Endothelial cell of umbilical vein (primary cell): ENCODE data around the gene MRPL33. TPM values are rescaled to one million over a fixed set of nuclear protein-coding genes. Genes with fewer than 3 reads are reported as not detected.

ENCODE experiments used
- BruUV-seq: library from RNA; stranded (reverse); fragments of 400-500 nt; replicated peaks from 2 replicates; lab custom pipeline; 2021; lab: Mats Ljungman, UMichigan
- CTCF ChIA-PET: fragments of 300-600, 350-600 bp; sonication (Branson Sonifier 250); formaldehyde crosslinking; loops from one replicate; lab custom pipeline; 2021; ENCODE audit warnings: antibody characterized with exemption, inconsistent platforms; lab: Charles Lee
- POLR2A ChIA-PET: fragments of 300-600, 350-600 bp; sonication (Branson Sonifier 250); formaldehyde crosslinking; loops from one replicate; lab custom pipeline; 2021; ENCODE audit warnings: antibody characterized with exemption, inconsistent platforms; lab: Charles Lee
- DNase-seq: peaks from one replicate; pipeline ENCODE4 v3.0.0-alpha.2; 2011; ENCODE audit warnings: low read depth, low spot score
- FAIRE-seq: peaks from 2 replicates; lab custom pipeline; 2011; peaks lifted over from hg19 to GRCh38; lab: Jason Lieb, UNC
- H2AFZ ChIP-seq: 2 replicates; pipeline ENCODE4 v1.6.0; 2012; ENCODE audit warnings: low read depth, low read length, control low read depth, inconsistent platforms
- H3K27ac ChIP-seq: 2 replicates; pipeline ENCODE4 v1.5.1; 2011; ENCODE audit warnings: low read depth, mild to moderate bottlenecking, control low read depth, low read length, moderate library complexity; ENCODE audit not compliant: insufficient read depth
- H3K27me3 ChIP-seq, 2 experiments: 2 replicates each; pipeline versions ENCODE4 v1.6.0 to v1.6.1; 2011; ENCODE audit warnings: low read length in 2 of 2, mixed read lengths in 1 of 2; ENCODE audit not compliant: control insufficient read depth in 2 of 2, insufficient read depth in 2 of 2
- H3K36me3 ChIP-seq, 2 experiments: 2 replicates in 1 of 2; 3 replicates in 1 of 2; pipeline ENCODE4 v1.5.1; 2011; ENCODE audit warnings: low read length in 2 of 2, mild to moderate bottlenecking in 1 of 2, moderate library complexity in 1 of 2; ENCODE audit not compliant: control insufficient read depth in 2 of 2, insufficient read depth in 2 of 2; ENCODE audit errors: extremely low read depth in 1 of 2
- H3K4me1 ChIP-seq: 3 replicates; pipeline ENCODE4 v1.5.1; 2011; ENCODE audit warnings: mild to moderate bottlenecking, low read length; ENCODE audit not compliant: control insufficient read depth, insufficient read depth; ENCODE audit errors: extremely low read depth
- H3K4me2 ChIP-seq: 2 replicates; pipeline ENCODE4 v1.6.1; 2011; ENCODE audit warnings: low read length, control low read depth, mixed read lengths; ENCODE audit not compliant: insufficient read depth
- H3K4me3 ChIP-seq, 3 experiments: fragments of 200-600 bp in 1 of 3; sonication (generic), shearing (Covaris generic) in 1 of 3; replicated peaks in 1 of 3; 2 replicates each; pipeline ENCODE4 v1.5.1; 2011 to 2016; ENCODE audit warnings: control low read depth in 3 of 3, low read length in 3 of 3, mild to moderate bottlenecking in 2 of 3, inconsistent platforms in 1 of 3, low read depth in 1 of 3, moderate library complexity in 1 of 3; ENCODE audit not compliant: insufficient read depth in 1 of 3
- H3K79me2 ChIP-seq: 2 replicates; pipeline ENCODE4 v1.6.0; 2012; ENCODE audit warnings: low read length, inconsistent platforms; ENCODE audit not compliant: control insufficient read depth, insufficient read depth
- H3K9ac ChIP-seq: replicated peaks from 2 replicates; pipeline ENCODE3; 2011; ENCODE audit warnings: low read length, control low read depth; ENCODE audit not compliant: insufficient read depth; ENCODE audit errors: extremely low read depth
- H3K9me1 ChIP-seq: replicated peaks from 3 replicates; pipeline ENCODE4 v1.6.0; 2011; ENCODE audit warnings: mild to moderate bottlenecking, low read length; ENCODE audit not compliant: control insufficient read depth, insufficient read depth; ENCODE audit errors: extremely low read depth
- H3K9me3 ChIP-seq: replicated peaks from 2 replicates; pipeline ENCODE4 v1.5.1; 2012; ENCODE audit warnings: low read length, inconsistent platforms; ENCODE audit not compliant: control insufficient read depth, insufficient read depth
- H4K20me1 ChIP-seq: replicated peaks from 2 replicates; pipeline ENCODE3; 2011; ENCODE audit warnings: mild to moderate bottlenecking, low read length; ENCODE audit not compliant: control insufficient read depth, insufficient read depth; ENCODE audit errors: extremely low read depth
- EZH2 ChIP-seq: IDR thresholded peaks from 2 replicates; pipeline ENCODE4 v1.6.1; 2012; ENCODE audit warnings: borderline replicate concordance, low read depth, mild to moderate bottlenecking, moderate library complexity, low read length, inconsistent platforms; ENCODE audit not compliant: severe bottlenecking
- FOS ChIP-seq: IDR thresholded peaks from 2 replicates; pipeline ENCODE4 v1.6.1; 2011; ENCODE audit warnings: mild to moderate bottlenecking, low read length, moderate library complexity, borderline replicate concordance; ENCODE audit not compliant: insufficient read depth
- GATA2 ChIP-seq: IDR thresholded peaks from 2 replicates; pipeline ENCODE4 v1.7.0; 2011; ENCODE audit warnings: low read depth, mild to moderate bottlenecking, moderate library complexity, mixed read lengths, low read length; ENCODE audit not compliant: insufficient read length, insufficient read depth
- JUN ChIP-seq: IDR thresholded peaks from 2 replicates; pipeline ENCODE4 v1.6.1; 2011; ENCODE audit warnings: borderline replicate concordance, low read depth; ENCODE audit not compliant: insufficient read length, insufficient read depth
- MYC ChIP-seq: IDR thresholded peaks from one replicate; pipeline ENCODE4 v1.6.1; 2011; ENCODE audit warnings: mild to moderate bottlenecking, low read depth, low read length
- POLR2A ChIP-seq: IDR thresholded peaks from 2 replicates; pipeline ENCODE4 v1.6.1; 2012; ENCODE audit warnings: low read depth, mild to moderate bottlenecking, control low read depth, low read length
- POLR2AphosphoS5 ChIP-seq: IDR thresholded peaks from 2 replicates; pipeline ENCODE4 v1.6.1; 2012; ENCODE audit warnings: low read depth, mild to moderate bottlenecking, control low read depth, low read length, moderate library complexity; ENCODE audit not compliant: insufficient read depth
- dilution Hi-C: fragments of 300-500 bp; cut with MboI; formaldehyde crosslinking; loops from one replicate; pipeline ENCODE4 v1.15.0; 2019; ENCODE audit warnings: low sequenced_read_pairs; ENCODE audit not compliant: extremely low pct_ligation_motif_present
- intact Hi-C: fragments of 100-400 bp; cut with micrococcal nuclease; formaldehyde crosslinking; loops from one replicate; pipeline ENCODE4 v1.10.0; 2022
- polyA plus RNA-seq, 4 experiments: library from polyadenylated mRNA; depleted of rRNA in 3 of 4; stranded (reverse) in 3 of 4; unstranded in 1 of 4; fragments of >200 nt; gene quantifications; 2 replicates each; pipeline versions ENCODE4 v1.2.1 to v1.2.3, GENCODE V29; 2011 to 2012; ENCODE audit warnings: missing spikeins in 1 of 4
- total RNA-seq: library from RNA; stranded (reverse); gene quantifications from 2 replicates; pipeline ENCODE4 v1.2.3, GENCODE V29; 2021
- TF ChIP-seq, protein P1 (sequence below): IDR thresholded peaks from 2 replicates; pipeline ENCODE4 v1.6.1; 2011; ENCODE audit not compliant: insufficient read depth, insufficient read length
- TF ChIP-seq, protein P2 (sequence below), 2 donors: IDR thresholded peaks; 1 replicate in 1 of 2; 2 replicates in 1 of 2; pipeline ENCODE4 v1.5.1; 2011; ENCODE audit warnings: low read length in 2 of 2, mild to moderate bottlenecking in 2 of 2, moderate library complexity in 2 of 2, control low read depth in 1 of 2, inconsistent platforms in 1 of 2, low read depth in 1 of 2; ENCODE audit not compliant: insufficient read depth in 1 of 2; ENCODE audit errors: extremely low read depth in 1 of 2

The MRPL33 gene
- total and polyA plus RNA-seq, 2 donors (not counting 3 experiments of a cell fraction or from before 2014, with no cell fraction given) = 36.1 to 97.4 TPM

- Histone ChIP-seq H3K4me2 (no peak overlapping the region), H3K27me3 (no peaks in the 10 kb centered on the region), H3K9me3 (no peaks in the 10 kb centered on the region), H4K20me1 (no peaks in the 10 kb centered on the region), H2AFZ (no peak overlapping the region), H3K27ac (no peak overlapping the region), H3K4me3 (no peak overlapping the region), H3K9me1 (no peaks in the 10 kb centered on the region), H3K9ac (no peak overlapping the region), H3K4me1 (peaks cover 17% of the 10 kb centered on the region), H3K79me2 (no peaks in the 10 kb centered on the region), H3K36me3 (no peaks in the 10 kb centered on the region)
- DNase-seq (no peak), FAIRE-seq (no peak)
- intact Hi-C loops (no loop called here), dilution Hi-C loops (no loop called here)
- no TSS peak for BruUV-seq
- CTCF ChIA-PET = no interaction called here
- POLR2A ChIA-PET = interaction anchor here (0.6 kb wide), 1 partner anchor 372 kb away, joined by 4 read pairs; no protein-coding TSS in a partner anchor
- TF ChIP-seq FOS (no peak), POLR2A (no peak), MYC (no peak), EZH2 (no peak), GATA2 (no peak), JUN (no peak), POLR2AphosphoS5 (no peak)
- TF ChIP-seq, protein P1, sequence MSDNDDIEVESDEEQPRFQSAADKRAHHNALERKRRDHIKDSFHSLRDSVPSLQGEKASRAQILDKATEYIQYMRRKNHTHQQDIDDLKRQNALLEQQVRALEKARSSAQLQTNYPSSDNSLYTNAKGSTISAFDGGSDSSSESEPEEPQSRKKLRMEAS = no peak
- TF ChIP-seq, protein P2, sequence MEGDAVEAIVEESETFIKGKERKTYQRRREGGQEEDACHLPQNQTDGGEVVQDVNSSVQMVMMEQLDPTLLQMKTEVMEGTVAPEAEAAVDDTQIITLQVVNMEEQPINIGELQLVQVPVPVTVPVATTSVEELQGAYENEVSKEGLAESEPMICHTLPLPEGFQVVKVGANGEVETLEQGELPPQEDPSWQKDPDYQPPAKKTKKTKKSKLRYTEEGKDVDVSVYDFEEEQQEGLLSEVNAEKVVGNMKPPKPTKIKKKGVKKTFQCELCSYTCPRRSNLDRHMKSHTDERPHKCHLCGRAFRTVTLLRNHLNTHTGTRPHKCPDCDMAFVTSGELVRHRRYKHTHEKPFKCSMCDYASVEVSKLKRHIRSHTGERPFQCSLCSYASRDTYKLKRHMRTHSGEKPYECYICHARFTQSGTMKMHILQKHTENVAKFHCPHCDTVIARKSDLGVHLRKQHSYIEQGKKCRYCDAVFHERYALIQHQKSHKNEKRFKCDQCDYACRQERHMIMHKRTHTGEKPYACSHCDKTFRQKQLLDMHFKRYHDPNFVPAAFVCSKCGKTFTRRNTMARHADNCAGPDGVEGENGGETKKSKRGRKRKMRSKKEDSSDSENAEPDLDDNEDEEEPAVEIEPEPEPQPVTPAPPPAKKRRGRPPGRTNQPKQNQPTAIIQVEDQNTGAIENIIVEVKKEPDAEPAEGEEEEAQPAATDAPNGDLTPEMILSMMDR (IDR thresholded peaks at IDR 0.05; ENCODE audit: extremely low read depth in 1 of 2, insufficient read depth in 1 of 2, low read depth in 1 of 2, low read length in 2 of 2) = no peak
These were observed 32.6 kb downstream of the MRPL33 start for GRCh38 chr2:27804146-27804545.
